ENCODE data around the gene TAF8. TPM values are rescaled to one million over a fixed set of nuclear protein-coding genes. Genes with fewer than 3 reads are reported as not detected.
"Not testable (repeated sequence)": the region's sequence is repeated elsewhere in the genome, so short reads cannot be mapped to it uniquely, and the experiment has no call there.

Gene TAF8, protein sequence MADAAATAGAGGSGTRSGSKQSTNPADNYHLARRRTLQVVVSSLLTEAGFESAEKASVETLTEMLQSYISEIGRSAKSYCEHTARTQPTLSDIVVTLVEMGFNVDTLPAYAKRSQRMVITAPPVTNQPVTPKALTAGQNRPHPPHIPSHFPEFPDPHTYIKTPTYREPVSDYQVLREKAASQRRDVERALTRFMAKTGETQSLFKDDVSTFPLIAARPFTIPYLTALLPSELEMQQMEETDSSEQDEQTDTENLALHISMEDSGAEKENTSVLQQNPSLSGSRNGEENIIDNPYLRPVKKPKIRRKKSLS
- total RNA-seq (21.9 TPM), polyA plus RNA-seq (13.0 TPM)
- long read RNA-seq, donor 1, full-length matches to known transcripts, result 1 of 1 reads
- long read RNA-seq, donor 1, partial matches to known transcripts, result 0 of 1 reads
- long read RNA-seq, donor 1, other reads (novel, unspliced or antisense), result 0 of 1 reads
- long read RNA-seq, donor 2, result 0 reads
- long read RNA-seq, donor 3, full-length matches to known transcripts, result 7 of 7 reads
- long read RNA-seq, donor 3, partial matches to known transcripts, result 0 of 7 reads
- long read RNA-seq, donor 3, other reads (novel, unspliced or antisense), result 0 of 7 reads
- long read RNA-seq, donor 4, full-length matches to known transcripts, result 4 of 13 reads
- long read RNA-seq, donor 4, partial matches to known transcripts, result 9 of 13 reads
- long read RNA-seq, donor 4, other reads (novel, unspliced or antisense), result 0 of 13 reads
- long read RNA-seq, donor 5, full-length matches to known transcripts, result 4 of 4 reads
- long read RNA-seq, donor 5, partial matches to known transcripts, result 0 of 4 reads
- long read RNA-seq, donor 5, other reads (novel, unspliced or antisense), result 0 of 4 reads
- long read RNA-seq, donor 6, full-length matches to known transcripts, result 5 of 5 reads
- long read RNA-seq, donor 6, partial matches to known transcripts, result 0 of 5 reads
- long read RNA-seq, donor 6, other reads (novel, unspliced or antisense), result 0 of 5 reads
- long read RNA-seq, donor 7, partial matches to known transcripts, result 0 of 1 reads
- long read RNA-seq, donor 7, other reads (novel, unspliced or antisense), result 0 of 1 reads
- long read RNA-seq, donor 8, full-length matches to known transcripts, result 2 of 2 reads
- long read RNA-seq, donor 8, partial matches to known transcripts, result 0 of 2 reads
- long read RNA-seq, donor 8, other reads (novel, unspliced or antisense), result 0 of 2 reads
- long read RNA-seq, donor 9, full-length matches to known transcripts, result 8 of 8 reads
- long read RNA-seq, donor 9, partial matches to known transcripts, result 0 of 8 reads
- long read RNA-seq, donor 9, other reads (novel, unspliced or antisense), result 0 of 8 reads
- long read RNA-seq, donor 10, partial matches to known transcripts, result 0 of 3 reads
- long read RNA-seq, donor 10, other reads (novel, unspliced or antisense), result 0 of 3 reads

DNA sequence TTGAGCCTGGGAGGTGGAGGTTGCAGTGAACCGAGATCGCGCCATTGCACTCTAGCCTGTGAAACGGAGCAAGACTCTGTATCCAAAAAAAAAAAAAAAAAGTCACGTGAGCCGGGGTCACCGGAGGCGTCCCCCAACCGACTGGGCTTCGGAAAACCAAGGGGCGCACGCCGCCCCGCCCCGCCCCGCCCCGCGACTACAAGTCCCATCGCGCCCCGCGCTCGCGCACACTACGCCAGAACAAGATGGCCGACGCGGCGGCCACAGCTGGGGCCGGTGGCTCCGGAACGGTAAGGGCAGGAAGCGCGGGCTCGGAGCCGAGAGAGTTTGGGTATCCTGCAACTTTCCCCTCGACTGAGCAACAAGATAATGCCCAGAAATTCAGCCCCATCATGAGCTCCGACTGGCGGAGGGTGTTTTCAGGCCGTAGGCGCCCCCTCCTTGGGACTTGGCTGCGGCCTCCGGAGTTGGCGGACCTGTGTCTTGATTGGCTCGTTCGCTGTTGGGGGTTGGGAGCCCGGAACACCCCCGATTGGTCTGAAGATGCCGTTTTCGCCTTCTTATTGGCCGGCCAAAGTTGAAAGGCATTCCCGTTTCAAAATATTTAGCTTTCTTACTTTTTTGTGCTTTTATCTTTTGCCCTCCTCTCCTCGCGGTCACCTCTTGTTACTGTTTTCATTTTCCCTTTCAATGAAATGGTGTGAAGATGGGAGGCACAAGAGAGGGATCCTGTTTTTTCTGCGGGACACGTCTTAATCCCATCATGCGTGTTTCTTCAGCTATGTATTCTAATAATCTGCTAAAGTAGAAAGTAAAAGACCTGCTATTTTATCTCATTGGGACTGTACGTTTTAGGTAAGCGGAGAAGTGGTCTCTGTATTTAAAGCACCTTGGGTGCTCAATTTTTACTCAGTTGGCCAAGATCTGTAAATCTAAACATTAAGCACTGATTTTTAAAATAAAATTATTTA is at the start of gene TAF8:
Gene TAF8, plus strand, starts transcription at position 228 of the 971 bp plus-strand sequence. Its CDS starts 18 bp downstream, at position 246.
- Histone ChIP-seq H3K36me3 (ENCODE audit: control insufficient read depth in 2 of 2, insufficient read depth in 2 of 2, low read length in 1 of 2) (peaks cover 24 to 39% of the 10 kb centered on the region in 2 donors), H3K27me3 (ENCODE audit: control insufficient read depth in 2 of 2, insufficient read depth in 1 of 2, low read length in 1 of 2) (no peaks in the 10 kb centered on the region), H3K9me3 (ENCODE audit: control insufficient read depth in 2 of 2, insufficient read depth in 1 of 2, low read length in 1 of 2) (peaks cover 0 to 7% of the 10 kb centered on the region in 2 donors), H3K4me1 (ENCODE audit: control insufficient read depth in 2 of 2, insufficient read depth in 2 of 2, low read length in 2 of 2) (peaks cover 23 to 54% of the 10 kb centered on the region in 2 donors), H3K27ac (ENCODE audit: low read depth in 1 of 2, low read length in 1 of 2) (peak within 1 kb of the TSS; percentile 99), H3K4me3 (ENCODE audit: low read length in 2 of 2) (peak within 1 kb of the TSS; percentile 97 to 99)
- WGBS, result 2% methylated on average over 59 of the region's 59 CpGs
- peak; percentile 81 to 96 (median 89) for DNase-seq (ENCODE audit: low read depth in 6 of 9, low spot score in 9 of 9)

DNA sequence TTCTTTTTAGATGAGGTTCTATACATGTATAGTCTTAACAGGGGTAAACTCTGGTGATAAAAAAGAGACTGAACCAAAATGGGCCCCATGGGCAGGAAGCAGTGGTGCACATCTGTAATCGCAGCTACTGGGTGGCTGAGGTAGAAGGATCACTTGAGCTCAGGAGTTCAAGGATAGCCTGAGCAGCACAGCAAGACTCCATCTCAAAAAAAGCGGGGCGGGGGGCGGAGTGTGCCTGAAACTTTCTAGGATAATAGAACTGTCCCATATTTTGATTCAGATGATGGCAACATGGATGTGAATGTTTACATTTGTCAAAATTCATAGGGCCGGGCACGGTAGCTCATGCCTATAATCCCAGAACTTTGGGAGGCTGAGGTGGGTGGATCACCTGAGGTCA is 48.8 kb upstream of the TAF8 start:
- no peak for DNase-seq (ENCODE audit: low read depth in 6 of 9, low spot score in 9 of 9)
- Histone ChIP-seq H3K4me1 (ENCODE audit: control insufficient read depth in 2 of 2, insufficient read depth in 2 of 2, low read length in 2 of 2) (peaks cover 5 to 36% of the 10 kb centered on the region in 2 donors), H3K27me3 (ENCODE audit: control insufficient read depth in 2 of 2, insufficient read depth in 1 of 2, low read length in 1 of 2) (no peaks in the 10 kb centered on the region), H3K27ac (ENCODE audit: low read depth in 1 of 2, low read length in 1 of 2) (no peak overlapping the region), H3K36me3 (ENCODE audit: control insufficient read depth in 2 of 2, insufficient read depth in 2 of 2, low read length in 1 of 2) (peaks cover 39 to 49% of the 10 kb centered on the region in 2 donors), H3K4me3 (ENCODE audit: low read length in 2 of 2) (no peak overlapping the region), H3K9me3 (ENCODE audit: control insufficient read depth in 2 of 2, insufficient read depth in 1 of 2, low read length in 1 of 2) (peaks cover 0 to 9% of the 10 kb centered on the region in 2 donors)
- WGBS, result 98% methylated on average over 6 of the region's 6 CpGs

DNA sequence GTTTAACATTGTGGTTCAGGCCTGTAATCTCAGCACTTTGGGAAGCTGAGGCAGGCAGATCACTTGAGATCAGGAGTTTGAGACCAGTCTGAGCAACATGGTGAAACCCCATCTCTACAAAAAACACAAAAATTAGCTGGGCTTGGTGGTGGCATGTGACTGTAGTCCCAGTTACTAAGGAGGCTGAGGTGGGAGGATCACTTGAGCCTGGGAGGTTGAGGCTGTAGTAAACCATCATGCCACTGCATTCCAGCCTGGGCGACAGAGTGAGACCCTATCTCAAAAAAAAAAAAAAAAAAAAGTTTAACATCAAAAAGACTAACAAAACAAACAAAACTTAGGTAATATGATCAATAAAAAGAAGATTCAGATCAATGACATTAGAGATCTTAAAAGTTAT is 46.7 kb upstream of the TAF8 start:
- WGBS, result 97% methylated on average over 1 of the region's 1 CpG
- peaks cover 15 to 49% of the 10 kb centered on the region in 2 donors for H3K4me1 ChIP-seq (ENCODE audit: control insufficient read depth in 2 of 2, insufficient read depth in 2 of 2, low read length in 2 of 2)

DNA sequence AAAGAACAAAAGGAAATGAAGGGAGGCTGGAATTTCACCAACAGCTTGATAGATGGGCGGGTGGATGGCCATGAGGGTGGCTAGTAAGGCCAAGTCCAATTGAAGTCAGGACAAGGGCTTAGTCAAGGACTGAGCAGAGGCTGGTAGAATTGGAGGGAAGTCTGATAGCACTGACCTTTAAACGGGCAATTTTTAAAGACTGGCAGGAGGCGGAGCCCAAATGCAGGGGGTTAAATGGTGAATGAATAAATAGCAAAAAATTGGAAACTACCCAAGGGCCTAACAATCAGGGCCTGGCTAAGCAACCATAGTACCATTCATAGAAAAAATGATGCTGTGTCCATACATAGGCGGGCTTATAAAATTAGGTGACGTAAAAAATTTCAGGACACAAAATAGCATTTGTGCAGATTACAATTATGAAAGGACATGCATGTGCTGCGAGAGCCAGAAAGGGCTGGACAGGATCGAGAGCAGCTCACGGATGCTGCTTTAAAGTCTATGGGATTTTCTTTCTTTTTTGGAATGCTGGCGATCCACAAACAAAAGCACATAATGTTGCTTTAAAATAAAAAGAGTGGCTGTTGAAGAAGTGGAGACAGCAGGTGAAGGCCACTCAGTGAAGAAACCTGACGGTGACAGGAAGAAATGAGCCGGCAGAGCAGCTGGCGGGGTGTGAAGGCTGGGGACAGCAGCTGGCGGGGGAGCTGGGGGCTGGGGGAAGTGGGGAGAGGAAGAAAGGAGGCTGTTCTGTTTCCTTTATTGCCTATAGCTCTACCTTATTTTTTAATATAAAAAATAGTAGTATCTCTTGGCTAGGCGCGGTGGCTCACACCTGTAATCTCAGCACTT is 42.8 kb upstream of the TAF8 start:
- peak overlapping the region; percentile 60 to 84 for H3K27ac ChIP-seq (ENCODE audit: low read depth in 1 of 2, low read length in 1 of 2)
- H3K4me3 ChIP-seq (ENCODE audit: low read length in 2 of 2), result peak overlapping the region in 1 of 2 donors; percentile 40
- peaks cover 24 to 42% of the 10 kb centered on the region in 2 donors for H3K36me3 ChIP-seq (ENCODE audit: control insufficient read depth in 2 of 2, insufficient read depth in 2 of 2, low read length in 1 of 2)
- WGBS, result 33% methylated on average over 15 of the region's 15 CpGs
- H3K9me3 ChIP-seq (ENCODE audit: control insufficient read depth in 2 of 2, insufficient read depth in 1 of 2, low read length in 1 of 2), result peaks cover 0 to 4% of the 10 kb centered on the region in 2 donors
- no peaks in the 10 kb centered on the region for H3K27me3 ChIP-seq (ENCODE audit: control insufficient read depth in 2 of 2, insufficient read depth in 1 of 2, low read length in 1 of 2)
- peaks cover 52 to 78% of the 10 kb centered on the region in 2 donors for H3K4me1 ChIP-seq (ENCODE audit: control insufficient read depth in 2 of 2, insufficient read depth in 2 of 2, low read length in 2 of 2)
- DNase-seq (ENCODE audit: low read depth in 6 of 9, low spot score in 9 of 9), result peak in 5 of 9 donors; percentile 67 to 88 (median 74)

More for the DNA sequence above, 46.7 kb upstream of the TAF8 start:
- peaks cover 30 to 34% of the 10 kb centered on the region in 2 donors for H3K36me3 ChIP-seq (ENCODE audit: control insufficient read depth in 2 of 2, insufficient read depth in 2 of 2, low read length in 1 of 2)
- not testable (repeated sequence) for H3K27ac ChIP-seq (ENCODE audit: low read depth in 1 of 2, low read length in 1 of 2); H3K4me3 ChIP-seq (ENCODE audit: low read length in 2 of 2); H3K9me3 ChIP-seq (ENCODE audit: control insufficient read depth in 2 of 2, insufficient read depth in 1 of 2, low read length in 1 of 2); H3K27me3 ChIP-seq (ENCODE audit: control insufficient read depth in 2 of 2, insufficient read depth in 1 of 2, low read length in 1 of 2); DNase-seq (ENCODE audit: low read depth in 6 of 9, low spot score in 9 of 9)

DNA sequence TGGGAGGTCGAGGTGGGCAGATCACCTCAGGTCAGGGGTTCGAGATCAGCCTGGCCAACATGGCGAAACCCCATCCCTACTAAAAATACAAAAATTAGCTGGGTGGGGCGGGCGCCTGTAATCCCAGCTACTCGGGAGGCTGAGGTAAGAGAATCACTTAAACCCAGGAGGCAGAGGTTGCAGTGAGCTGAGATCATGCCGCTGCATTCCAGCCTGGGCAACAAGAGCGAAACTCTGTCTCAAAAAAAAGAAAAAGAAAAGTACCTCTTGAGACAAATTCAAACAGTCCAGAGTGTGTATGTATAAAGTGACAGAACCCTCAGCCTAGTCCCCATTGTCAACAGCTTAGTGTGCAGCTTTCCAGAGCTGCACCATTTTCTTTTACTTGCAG is 42.2 kb upstream of the TAF8 start:
- Histone ChIP-seq H3K4me3 (ENCODE audit: low read length in 2 of 2) (peak overlapping the region in 1 of 2 donors; percentile 40), H3K36me3 (ENCODE audit: control insufficient read depth in 2 of 2, insufficient read depth in 2 of 2, low read length in 1 of 2) (peaks cover 24 to 36% of the 10 kb centered on the region in 2 donors), H3K27ac (ENCODE audit: low read depth in 1 of 2, low read length in 1 of 2) (peak overlapping the region in 1 of 2 donors; percentile 84), H3K4me1 (ENCODE audit: control insufficient read depth in 2 of 2, insufficient read depth in 2 of 2, low read length in 2 of 2) (peaks cover 58 to 84% of the 10 kb centered on the region in 2 donors)
- H3K9me3 ChIP-seq (ENCODE audit: control insufficient read depth in 2 of 2, insufficient read depth in 1 of 2, low read length in 1 of 2); DNase-seq (ENCODE audit: low read depth in 6 of 9, low spot score in 9 of 9); H3K27me3 ChIP-seq (ENCODE audit: control insufficient read depth in 2 of 2, insufficient read depth in 1 of 2, low read length in 1 of 2): not testable (repeated sequence)
- WGBS, result 65% methylated on average over 8 of the region's 8 CpGs

DNA sequence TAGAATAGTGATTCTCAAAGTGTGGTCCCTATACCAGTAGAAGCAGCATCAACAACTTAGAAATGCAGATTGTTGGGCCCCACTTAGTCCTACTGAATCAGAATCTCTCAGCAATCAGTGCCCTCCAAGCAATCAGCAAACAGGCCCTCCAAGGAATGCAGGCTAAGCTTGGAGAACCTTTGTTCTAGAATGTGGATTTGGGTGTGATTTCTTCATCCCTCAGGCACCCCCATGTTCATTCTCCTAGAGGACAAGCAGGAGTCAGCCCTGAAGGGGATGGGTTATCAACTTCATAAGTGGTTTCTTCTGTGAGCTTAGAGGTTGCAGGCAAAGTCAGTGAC is 40.5 kb upstream of the TAF8 start:
- no peak for DNase-seq (ENCODE audit: low read depth in 6 of 9, low spot score in 9 of 9)
- peak overlapping the region; percentile 36 to 94 for H3K27ac ChIP-seq (ENCODE audit: low read depth in 1 of 2, low read length in 1 of 2)
- peaks cover 0 to 4% of the 10 kb centered on the region in 2 donors for H3K9me3 ChIP-seq (ENCODE audit: control insufficient read depth in 2 of 2, insufficient read depth in 1 of 2, low read length in 1 of 2)
- H3K36me3 ChIP-seq (ENCODE audit: control insufficient read depth in 2 of 2, insufficient read depth in 2 of 2, low read length in 1 of 2), result peaks cover 20 to 29% of the 10 kb centered on the region in 2 donors
- peak overlapping the region; percentile 6 to 16 for H3K4me3 ChIP-seq (ENCODE audit: low read length in 2 of 2)
- peaks cover 63 to 88% of the 10 kb centered on the region in 2 donors for H3K4me1 ChIP-seq (ENCODE audit: control insufficient read depth in 2 of 2, insufficient read depth in 2 of 2, low read length in 2 of 2)
- no peaks in the 10 kb centered on the region for H3K27me3 ChIP-seq (ENCODE audit: control insufficient read depth in 2 of 2, insufficient read depth in 1 of 2, low read length in 1 of 2)

DNA sequence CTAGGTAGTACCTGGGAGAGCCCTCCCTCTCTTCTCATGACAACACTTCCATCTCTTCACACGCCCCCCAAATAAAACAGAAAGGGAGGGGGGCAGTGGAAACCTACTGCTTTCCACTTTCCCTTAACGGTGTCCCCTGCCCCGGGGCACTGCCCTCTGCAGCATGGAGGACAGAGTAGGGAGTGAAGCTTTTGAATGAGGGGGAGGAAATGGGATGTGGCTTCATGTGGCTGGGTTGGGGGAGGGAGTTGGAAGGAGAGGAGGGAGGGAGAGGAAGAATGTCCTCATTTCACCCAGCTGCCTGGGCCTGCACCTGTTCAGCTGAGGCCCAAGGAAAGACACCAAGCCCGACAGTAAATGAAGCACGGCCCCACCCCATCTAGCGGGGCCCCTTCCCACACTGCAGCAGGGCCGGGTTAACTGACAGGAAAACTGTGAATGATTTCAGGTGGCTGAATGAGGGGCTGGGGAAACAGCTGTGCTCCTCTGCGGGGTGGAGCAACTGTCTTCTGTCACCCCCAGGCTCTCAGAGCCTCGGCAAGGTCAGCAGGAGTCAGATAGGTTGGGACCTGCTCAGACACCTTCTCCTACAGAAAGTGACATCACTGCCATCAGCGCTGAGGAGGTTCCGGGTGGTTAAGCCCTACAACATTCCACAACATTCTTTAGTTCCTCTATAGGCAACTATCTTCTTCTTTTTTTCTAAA is 40.0 kb upstream of the TAF8 start:
- H3K36me3 ChIP-seq (ENCODE audit: control insufficient read depth in 2 of 2, insufficient read depth in 2 of 2, low read length in 1 of 2), result peaks cover 20 to 30% of the 10 kb centered on the region in 2 donors
- DNase-seq (ENCODE audit: low read depth in 6 of 9, low spot score in 9 of 9), result peak; percentile 75 to 96 (median 85)
- peak overlapping the region; percentile 6 to 33 for H3K4me3 ChIP-seq (ENCODE audit: low read length in 2 of 2)
- WGBS, result 1% methylated on average over 11 of the region's 11 CpGs
- H3K9me3 ChIP-seq (ENCODE audit: control insufficient read depth in 2 of 2, insufficient read depth in 1 of 2, low read length in 1 of 2), result peaks cover 0 to 4% of the 10 kb centered on the region in 2 donors
- H3K4me1 ChIP-seq (ENCODE audit: control insufficient read depth in 2 of 2, insufficient read depth in 2 of 2, low read length in 2 of 2), result peaks cover 62 to 91% of the 10 kb centered on the region in 2 donors
- H3K27me3 ChIP-seq (ENCODE audit: control insufficient read depth in 2 of 2, insufficient read depth in 1 of 2, low read length in 1 of 2), result no peaks in the 10 kb centered on the region
- peak overlapping the region; percentile 68 to 94 for H3K27ac ChIP-seq (ENCODE audit: low read depth in 1 of 2, low read length in 1 of 2)
